GM18526 (cell line): Measurements from ENCODE around the gene CES2.

Experiments
- POLR2A ChIP-seq: IDR thresholded peaks from 3 replicates; pipeline ENCODE4 v1.6.1; 2011; ENCODE audit not compliant: insufficient read length; ENCODE audit errors: extremely low read depth

Gene CES2

DNA sequence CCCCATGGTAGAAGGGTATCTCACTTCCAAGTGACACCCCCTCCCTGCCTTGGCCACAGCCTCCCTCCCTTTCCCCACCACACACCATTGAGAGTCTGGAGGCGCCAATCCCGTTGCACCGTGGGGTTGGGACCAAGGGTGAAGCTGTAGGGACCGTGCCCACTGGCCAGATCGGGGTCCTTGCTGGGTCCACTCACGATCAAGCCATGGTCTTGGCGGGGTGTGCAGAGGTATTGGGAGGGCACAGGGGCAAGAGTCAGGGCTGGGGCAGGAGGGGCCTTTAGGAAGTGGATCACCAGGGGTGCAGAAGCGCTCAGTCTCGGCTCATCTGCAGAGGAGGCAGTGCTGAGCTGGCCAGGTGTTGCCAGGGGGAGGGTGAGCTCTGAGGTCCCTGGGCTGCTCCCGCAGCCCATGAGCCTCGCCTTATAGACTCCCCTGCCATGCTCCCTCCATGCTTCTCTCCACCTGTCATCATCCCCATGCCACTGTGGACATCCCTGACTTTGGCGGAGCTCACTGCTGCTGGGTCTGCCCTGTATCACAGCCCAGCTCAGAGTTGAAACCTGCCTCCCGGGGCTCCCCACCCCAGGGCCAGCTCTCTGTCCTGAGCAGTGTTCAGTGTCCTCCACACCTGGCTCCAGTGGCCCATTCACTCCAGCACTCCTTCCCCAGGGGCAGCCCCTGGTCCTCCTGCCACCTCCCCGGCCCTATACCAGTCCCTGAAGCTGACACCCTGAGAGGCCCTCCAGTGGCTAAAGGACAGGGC is 25.0 kb upstream of the CES2 start:
- no peak for TF ChIP-seq POLR2A

GRCh38 chr16:66911112-66911511 is 24.2 kb upstream of the CES2 start:
- TF ChIP-seq POLR2A = no peak

DNA sequence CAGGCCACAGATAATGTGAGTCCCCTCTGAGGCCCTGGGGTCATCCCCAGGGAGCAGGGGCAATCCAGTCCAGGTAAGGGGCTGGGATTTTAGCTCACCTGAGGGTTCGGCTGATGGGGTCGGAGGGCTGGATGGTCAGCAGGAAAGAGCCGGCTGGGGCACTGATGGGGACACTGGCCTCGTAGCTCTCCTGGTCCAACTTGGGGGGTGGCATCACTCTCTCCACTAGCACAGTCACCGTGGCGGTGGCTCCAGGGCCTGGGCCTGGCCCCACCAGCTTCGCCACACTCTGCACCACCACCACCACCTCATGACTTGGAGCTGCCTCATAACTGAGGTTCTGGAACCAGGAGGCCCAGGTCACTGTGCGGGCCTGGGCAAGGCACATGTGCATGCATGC is 23.5 kb upstream of the CES2 start:
- TF ChIP-seq POLR2A = no peak

DNA sequence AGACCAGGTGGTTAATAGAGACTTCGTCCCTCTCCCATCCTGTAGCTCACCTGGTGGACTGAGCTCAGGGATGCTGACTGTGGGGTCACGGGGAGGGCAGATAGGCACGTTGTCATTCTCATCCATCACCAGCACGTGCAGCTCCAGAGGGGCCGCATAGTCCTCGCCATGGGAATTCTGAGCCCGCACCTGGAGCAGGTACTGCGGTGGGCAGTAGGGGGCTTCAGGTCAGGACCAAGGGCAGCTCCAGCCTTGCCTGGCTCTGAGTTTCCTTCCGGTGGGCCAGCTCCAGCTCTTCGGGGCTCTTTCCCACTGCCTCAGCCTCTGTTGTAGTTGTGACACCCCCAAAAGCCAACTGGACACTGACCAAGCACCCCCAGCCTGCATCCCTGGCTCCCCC is 22.2 kb upstream of the CES2 start:
- TF ChIP-seq POLR2A = no peak

GRCh38 chr16:66913711-66914110 is 21.6 kb upstream of the CES2 start:
- no peak for TF ChIP-seq POLR2A

- TF ChIP-seq POLR2A = no peak
These were observed 20.8 kb upstream of the CES2 start for GRCh38 chr16:66914541-66914940.

- TF ChIP-seq POLR2A = no peak
These were observed 20.3 kb upstream of the CES2 start for GRCh38 chr16:66915041-66915440.

GRCh38 chr16:66916518-66916917 is 18.8 kb upstream of the CES2 start:
- TF ChIP-seq POLR2A = no peak

GRCh38 chr16:66917741-66918140 is 17.6 kb upstream of the CES2 start:
- TF ChIP-seq POLR2A = no peak

GRCh38 chr16:66918355-66918754 is 17.0 kb upstream of the CES2 start:
- no peak for TF ChIP-seq POLR2A

DNA sequence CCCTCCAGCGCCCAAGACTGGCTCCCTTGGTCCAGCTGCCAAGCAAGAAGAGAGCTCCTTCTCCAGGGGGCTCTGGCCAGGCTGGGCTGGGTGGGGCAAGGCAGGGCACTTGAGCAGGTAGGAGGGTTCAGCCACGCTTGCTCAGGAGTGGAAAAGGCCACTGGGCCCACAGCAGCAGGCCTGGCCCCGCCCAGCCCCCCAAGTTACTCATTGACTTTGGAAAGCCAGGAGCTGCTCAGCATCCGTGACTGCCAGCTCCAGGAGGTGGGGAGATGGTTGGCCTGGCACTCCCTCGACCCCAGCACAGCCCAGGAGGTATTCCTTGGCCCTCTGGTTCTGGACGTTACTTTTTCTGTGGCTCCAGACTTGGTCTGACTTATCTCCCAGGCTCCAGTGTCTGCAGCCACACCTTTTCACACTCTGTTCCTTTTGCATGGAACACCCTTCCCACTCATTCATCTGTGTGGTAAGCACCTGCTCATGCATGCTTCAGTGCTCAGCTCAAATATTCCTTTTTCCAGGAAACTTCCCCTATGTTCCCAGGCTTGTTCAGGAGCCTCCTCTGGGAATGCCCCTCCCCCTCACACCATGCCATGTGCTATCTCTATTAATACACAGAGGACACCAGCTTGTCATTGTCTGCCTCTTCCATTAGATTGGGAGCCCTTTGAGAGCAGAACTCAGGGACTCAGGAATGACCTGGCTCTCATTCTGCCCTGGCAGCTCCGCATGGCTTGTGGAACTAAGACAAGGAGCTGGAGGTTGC is 16.3 kb upstream of the CES2 start, which contains the start of gene CDH16:
CDH16 (minus strand) TSS at position 83 of the 766 bp plus-strand sequence. CDS start 820 bp downstream, outside the sequence.
- no peak for TF ChIP-seq POLR2A

DNA sequence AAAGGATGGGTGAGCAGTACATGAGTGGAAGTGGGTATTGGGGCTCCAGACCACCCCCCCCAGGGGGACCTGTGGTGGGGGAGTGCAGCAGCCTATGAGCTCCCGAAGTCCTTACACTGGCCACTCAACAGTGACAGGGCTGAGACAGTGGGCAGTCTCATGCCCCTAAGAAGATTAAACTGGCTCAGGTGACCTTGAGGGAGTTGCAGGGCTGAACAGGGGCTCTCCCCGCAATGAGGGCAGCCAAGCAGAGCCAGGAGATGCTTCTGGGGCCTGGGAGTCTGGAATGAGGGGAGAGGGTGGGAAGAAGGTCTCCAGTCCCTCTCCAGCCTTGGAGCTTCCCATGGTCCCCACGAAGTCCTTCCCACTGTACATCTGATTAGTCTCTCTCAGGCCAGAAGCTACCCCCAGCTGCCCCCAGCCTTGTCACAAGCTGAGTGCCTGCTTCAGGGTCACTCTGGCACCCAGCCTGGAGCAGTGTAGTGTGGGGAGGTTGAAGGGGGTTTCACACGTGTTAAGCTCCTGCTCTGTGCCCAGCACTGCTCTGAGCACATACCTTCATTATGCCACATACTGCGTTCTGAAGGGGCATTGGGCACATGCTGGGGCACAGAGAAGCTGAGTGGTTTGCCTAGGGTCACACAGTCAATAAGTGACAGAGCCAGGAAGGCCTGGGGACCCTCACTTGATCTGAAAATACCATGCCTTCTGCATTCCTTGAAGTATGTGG is 15.6 kb upstream of the CES2 start:
- no peak for TF ChIP-seq POLR2A

DNA sequence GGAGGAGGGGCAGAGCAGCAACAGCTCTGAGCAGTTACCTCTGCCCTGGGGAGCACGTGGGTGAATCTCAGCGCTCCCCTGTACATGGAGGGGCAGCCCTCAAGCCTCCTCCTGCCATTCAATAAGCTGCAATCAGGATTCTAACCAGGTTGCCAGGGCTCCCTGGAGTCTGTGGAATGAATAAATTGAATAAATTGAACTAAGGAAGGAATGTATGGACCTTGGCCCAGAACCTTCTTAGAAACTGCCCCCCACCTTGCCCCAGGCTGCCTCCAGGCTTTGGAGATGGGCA is 15.1 kb upstream of the CES2 start:
- TF ChIP-seq POLR2A = no peak

GRCh38 chr16:66920924-66921680 is 14.2 kb upstream of the CES2 start:
- no peak for TF ChIP-seq POLR2A

GRCh38 chr16:66921729-66922450 is 13.4 kb upstream of the CES2 start:
- no peak for TF ChIP-seq POLR2A
